ENCODE data around the gene SLC66A1.

Gene SLC66A1

GRCh38 chr1:19305880-19306279 lies 6.2 kb upstream of the SLC66A1 start:
- no peak for DNase-seq (ENCODE audit: low spot score)

- no peak for DNase-seq (ENCODE audit: low spot score)
Observed at GRCh38 chr1:19306941-19307340, 5.2 kb upstream of the SLC66A1 start.

GRCh38 chr1:19307794-19308508 lies 4.2 kb upstream of the SLC66A1 start:
- DNase-seq (ENCODE audit: low spot score), result no peak

GRCh38 chr1:19308509-19308907 lies 3.6 kb upstream of the SLC66A1 start:
- DNase-seq (ENCODE audit: low spot score), result no peak

- DNase-seq (ENCODE audit: low spot score), result peak; percentile 90
Observed at GRCh38 chr1:19309123-19309813, 2.9 kb upstream of the SLC66A1 start.

- DNase-seq (ENCODE audit: low spot score), result no peak
Observed at GRCh38 chr1:19310061-19310460, 2.1 kb upstream of the SLC66A1 start.

- no peak for DNase-seq (ENCODE audit: low spot score)
Observed at GRCh38 chr1:19310720-19311502, 1.2 kb upstream of the SLC66A1 start.

- DNase-seq (ENCODE audit: low spot score), result peak; percentile 45
Observed at GRCh38 chr1:19311503-19311930, 609 bp upstream of the SLC66A1 start.

- no peak for DNase-seq (ENCODE audit: low spot score)
Observed at GRCh38 chr1:19312782-19313635, 883 bp downstream of the SLC66A1 start.

- DNase-seq (ENCODE audit: low spot score), result no peak
Observed at GRCh38 chr1:19313636-19313959, 1.5 kb downstream of the SLC66A1 start.

- DNase-seq (ENCODE audit: low spot score), result no peak
Observed at GRCh38 chr1:19313961-19314882, 2.1 kb downstream of the SLC66A1 start.

GRCh38 chr1:19315378-19316198 lies 3.5 kb downstream of the SLC66A1 start:
- DNase-seq (ENCODE audit: low spot score), result no peak

- no peak for DNase-seq (ENCODE audit: low spot score)
Observed at GRCh38 chr1:19317126-19317910, 5.2 kb downstream of the SLC66A1 start.

GRCh38 chr1:19319196-19319595 lies 7.1 kb downstream of the SLC66A1 start:
- DNase-seq (ENCODE audit: low spot score), result peak; percentile 4

- DNase-seq (ENCODE audit: low spot score), result no peak
Observed at GRCh38 chr1:19321071-19321470, 8.9 kb downstream of the SLC66A1 start.

- no peak for DNase-seq (ENCODE audit: low spot score)
Observed at GRCh38 chr1:19322481-19322880, 10.4 kb downstream of the SLC66A1 start.

- DNase-seq (ENCODE audit: low spot score), result no peak
Observed at GRCh38 chr1:19323987-19324664, 12.0 kb downstream of the SLC66A1 start.

- DNase-seq (ENCODE audit: low spot score), result no peak
Observed at GRCh38 chr1:19324665-19324990, 12.5 kb downstream of the SLC66A1 start.

Data from AG08396 (cell line).